A673 (cell line): ENCODE data around the gene KCNG2.

Source experiments
- EZH2 ChIP-seq: fragments of 200-600 bp; sonication (generic); IDR thresholded peaks from 2 replicates; pipeline ENCODE4 v1.6.1; 2017; ENCODE audit warnings: borderline replicate concordance, low read depth, mild to moderate bottlenecking, mixed read lengths, antibody characterized with exemption, low read length; ENCODE audit not compliant: poor library complexity, severe bottlenecking
- TF ChIP-seq, protein P1 (sequence below): fragments of 300-800, 200-600 bp; sonication (generic); conservative IDR thresholded peaks from 2 replicates; pipeline ENCODE4 v1.5.1; 2017; ENCODE audit warnings: low read depth, mild to moderate bottlenecking, antibody characterized with exemption, low read length, moderate library complexity, mixed read lengths

DNA sequence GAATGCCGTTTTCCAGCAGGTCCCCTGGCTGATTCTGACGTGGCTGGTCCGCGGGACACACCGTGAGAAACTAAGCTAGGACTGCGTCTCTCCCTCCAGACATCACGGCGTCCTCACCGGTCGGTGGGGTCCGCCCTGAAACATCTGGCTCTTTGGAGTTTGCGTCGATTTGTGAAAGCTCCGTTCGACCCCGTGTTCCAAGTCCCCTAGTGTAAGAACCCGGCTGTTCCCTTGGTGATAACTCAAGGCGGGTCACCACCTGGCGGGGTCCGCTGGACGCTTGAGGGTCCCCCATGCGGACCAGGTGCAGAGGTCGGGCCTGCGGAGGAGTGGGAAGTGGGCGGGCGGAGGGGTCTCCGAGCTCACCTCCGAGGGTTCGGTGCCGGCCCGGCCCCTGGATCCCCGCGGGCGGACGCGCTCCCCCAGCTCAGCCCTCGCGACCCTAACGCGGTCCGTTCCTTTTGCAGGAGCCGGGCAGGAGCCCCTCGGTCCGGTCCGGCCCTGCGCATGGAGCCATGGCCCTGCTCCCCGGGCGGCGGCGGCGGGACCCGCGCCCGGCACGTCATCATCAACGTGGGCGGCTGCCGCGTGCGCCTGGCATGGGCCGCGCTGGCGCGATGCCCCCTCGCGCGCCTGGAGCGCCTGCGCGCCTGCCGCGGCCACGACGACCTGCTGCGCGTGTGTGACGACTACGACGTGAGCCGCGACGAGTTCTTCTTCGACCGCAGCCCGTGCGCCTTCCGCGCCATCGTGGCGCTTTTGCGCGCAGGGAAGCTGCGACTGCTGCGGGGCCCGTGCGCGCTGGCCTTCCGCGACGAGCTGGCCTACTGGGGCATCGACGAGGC, 65.6 kb downstream of the KCNG2 start:
- TF ChIP-seq, protein P1, sequence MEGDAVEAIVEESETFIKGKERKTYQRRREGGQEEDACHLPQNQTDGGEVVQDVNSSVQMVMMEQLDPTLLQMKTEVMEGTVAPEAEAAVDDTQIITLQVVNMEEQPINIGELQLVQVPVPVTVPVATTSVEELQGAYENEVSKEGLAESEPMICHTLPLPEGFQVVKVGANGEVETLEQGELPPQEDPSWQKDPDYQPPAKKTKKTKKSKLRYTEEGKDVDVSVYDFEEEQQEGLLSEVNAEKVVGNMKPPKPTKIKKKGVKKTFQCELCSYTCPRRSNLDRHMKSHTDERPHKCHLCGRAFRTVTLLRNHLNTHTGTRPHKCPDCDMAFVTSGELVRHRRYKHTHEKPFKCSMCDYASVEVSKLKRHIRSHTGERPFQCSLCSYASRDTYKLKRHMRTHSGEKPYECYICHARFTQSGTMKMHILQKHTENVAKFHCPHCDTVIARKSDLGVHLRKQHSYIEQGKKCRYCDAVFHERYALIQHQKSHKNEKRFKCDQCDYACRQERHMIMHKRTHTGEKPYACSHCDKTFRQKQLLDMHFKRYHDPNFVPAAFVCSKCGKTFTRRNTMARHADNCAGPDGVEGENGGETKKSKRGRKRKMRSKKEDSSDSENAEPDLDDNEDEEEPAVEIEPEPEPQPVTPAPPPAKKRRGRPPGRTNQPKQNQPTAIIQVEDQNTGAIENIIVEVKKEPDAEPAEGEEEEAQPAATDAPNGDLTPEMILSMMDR, result no peak
- TF ChIP-seq EZH2, result no peak
